ENCODE results near the gene C1orf115. TPM values are rescaled to one million over a fixed set of nuclear protein-coding genes. Genes with fewer than 3 reads are reported as not detected.

The C1orf115 gene
- total RNA-seq, 1 donor from 2014 or later, result 34.7 TPM

- H3K27me3 Mint-ChIP-seq (ENCODE audit: unreplicated experiment), result peaks cover 7% of the 10 kb centered on the region
- no peaks in the 10 kb centered on the region for H3K9me3 Mint-ChIP-seq (ENCODE audit: unreplicated experiment)
- TF ChIP-seq CTCF (IDR thresholded peaks at IDR 0.05; ENCODE audit: unreplicated experiment), result no peak
- H3K36me3 Mint-ChIP-seq (ENCODE audit: low read depth, unreplicated experiment), result no peaks in the 10 kb centered on the region
- H3K4me3 Mint-ChIP-seq (ENCODE audit: unreplicated experiment), result no peak overlapping the region
- DNase-seq (ENCODE audit: low spot score), result no peak
- H3K4me1 Mint-ChIP-seq (ENCODE audit: unreplicated experiment), result peaks cover 21% of the 10 kb centered on the region
- no peak overlapping the region for H3K27ac Mint-ChIP-seq (ENCODE audit: unreplicated experiment)
Observed at GRCh38 chr1:220702733-220703270, 12.6 kb downstream of the C1orf115 start.

GRCh38 chr1:220703305-220703704 is 13.1 kb downstream of the C1orf115 start:
- Mint-ChIP-seq H3K4me1 (ENCODE audit: unreplicated experiment) (peaks cover 21% of the 10 kb centered on the region), H3K4me3 (ENCODE audit: unreplicated experiment) (no peak overlapping the region), H3K27me3 (ENCODE audit: unreplicated experiment) (peaks cover 7% of the 10 kb centered on the region), H3K36me3 (ENCODE audit: low read depth, unreplicated experiment) (no peaks in the 10 kb centered on the region), H3K9me3 (ENCODE audit: unreplicated experiment) (no peaks in the 10 kb centered on the region), H3K27ac (ENCODE audit: unreplicated experiment) (no peak overlapping the region)
- no peak for TF ChIP-seq CTCF (IDR thresholded peaks at IDR 0.05; ENCODE audit: unreplicated experiment)
- DNase-seq (ENCODE audit: low spot score), result no peak

- Mint-ChIP-seq H3K27me3 (ENCODE audit: unreplicated experiment) (peaks cover 10% of the 10 kb centered on the region), H3K36me3 (ENCODE audit: low read depth, unreplicated experiment) (no peaks in the 10 kb centered on the region)
Observed at GRCh38 chr1:220705782-220706181, 15.6 kb downstream of the C1orf115 start.

GRCh38 chr1:220706480-220706879 is 16.3 kb downstream of the C1orf115 start:
- Mint-ChIP-seq H3K4me1 (ENCODE audit: unreplicated experiment) (peaks cover 31% of the 10 kb centered on the region), H3K36me3 (ENCODE audit: low read depth, unreplicated experiment) (no peaks in the 10 kb centered on the region), H3K9me3 (ENCODE audit: unreplicated experiment) (no peaks in the 10 kb centered on the region), H3K27me3 (ENCODE audit: unreplicated experiment) (peaks cover 10% of the 10 kb centered on the region), H3K4me3 (ENCODE audit: unreplicated experiment) (no peak overlapping the region), H3K27ac (ENCODE audit: unreplicated experiment) (no peak overlapping the region)
- DNase-seq (ENCODE audit: low spot score), result no peak
- no peak for TF ChIP-seq CTCF (IDR thresholded peaks at IDR 0.05; ENCODE audit: unreplicated experiment)

More at GRCh38 chr1:220705782-220706181, 15.6 kb downstream of the C1orf115 start:
- Mint-ChIP-seq H3K4me1 (ENCODE audit: unreplicated experiment) (peaks cover 26% of the 10 kb centered on the region), H3K4me3 (ENCODE audit: unreplicated experiment) (no peak overlapping the region), H3K27ac (ENCODE audit: unreplicated experiment) (no peak overlapping the region), H3K9me3 (ENCODE audit: unreplicated experiment) (no peaks in the 10 kb centered on the region)
- DNase-seq (ENCODE audit: low spot score), result no peak
- no peak for TF ChIP-seq CTCF (IDR thresholded peaks at IDR 0.05; ENCODE audit: unreplicated experiment)

GRCh38 chr1:220707160-220707559 is 17.0 kb downstream of the C1orf115 start:
- Mint-ChIP-seq H3K4me1 (ENCODE audit: unreplicated experiment) (peaks cover 31% of the 10 kb centered on the region), H3K27me3 (ENCODE audit: unreplicated experiment) (peaks cover 10% of the 10 kb centered on the region), H3K4me3 (ENCODE audit: unreplicated experiment) (no peak overlapping the region), H3K27ac (ENCODE audit: unreplicated experiment) (no peak overlapping the region), H3K36me3 (ENCODE audit: low read depth, unreplicated experiment) (no peaks in the 10 kb centered on the region), H3K9me3 (ENCODE audit: unreplicated experiment) (no peaks in the 10 kb centered on the region)
- no peak for TF ChIP-seq CTCF (IDR thresholded peaks at IDR 0.05; ENCODE audit: unreplicated experiment)
- no peak for DNase-seq (ENCODE audit: low spot score)
